Heart left ventricle (tissue), 13 donors: Measurements from ENCODE around the gene NDRG3.

Experiments
- CTCF ChIP-seq, 12 donors: fragments of 200-600 bp; sonication (generic) in 4 of 12; IDR thresholded peaks; one replicate each; pipeline versions ENCODE4 v1.5.0 to v1.8.0; 2018 to 2022; ENCODE audit warnings: antibody characterized with exemption in 12 of 12, mild to moderate bottlenecking in 5 of 12
- POLR2A ChIP-seq, 2 donors: fragments of 450-650 bp; IDR thresholded peaks; one replicate each; pipeline ENCODE4 v1.6.1; 2017; ENCODE audit warnings: antibody characterized with exemption in 2 of 2, mild to moderate bottlenecking in 2 of 2, moderate library complexity in 2 of 2
- donor health status: ischemic (EF 13 %, LVEDD 7.1; RV severe dilation, severe dysfunction).
- donor health status: DM: no; HTN: yes; CAD: no.
- donor health status: DM: no; HTN: no; CAD: no.
- donor health status: ischemic (EF 25% LVEDD 6.9; RV normal size, moderate dysfunction).
- donor health status: ischemic (EF 25% LVEDD 5.7; RV mildly dilated, moderate dysfunction).
- donor health status: ischemic (EF 35%, LVEDD 5.7; RV mildly dilated, moderate dysfunction).
- donor health status: nonischemic (EF 11% LVEDD 7.7; RV severe dilation, severe dysfunction).
- donor health status: DM: yes; HTN: yes; CAD: no.
- donor health status: PGD.
- donor health status: ischemic (EF 29% LVEDD 5.4; RV normal size, mild dysfunction).
- donor health status: nonischemic (EF 23%, LVEDD 6.1; RV moderate dilation, normal function).

- TF ChIP-seq CTCF (IDR thresholded peaks at IDR 0.05) (no peak), POLR2A (IDR thresholded peaks at IDR 0.05) (no peak)
Measured at GRCh38 chr20:36756496-36756895, 10.6 kb upstream of the NDRG3 start.
